Activated CD4-positive, alpha-beta memory T cell treated with anti-CD3 and anti-CD28 coated beads for 36 hours (primary cell): ENCODE results near the gene ARFGEF3. TPM values are rescaled to one million over a fixed set of nuclear protein-coding genes. Genes with fewer than 3 reads are reported as not detected.
"Not testable (repeated sequence)": the region's sequence is repeated elsewhere in the genome, so short reads cannot be mapped to it uniquely, and the experiment has no call there.

Experiments
- CTCF ChIA-PET: fragments of 350-600 bp; sonication (Branson Sonifier 250); formaldehyde crosslinking; loops from one replicate; lab custom pipeline; 2021; ENCODE audit warnings: antibody characterized with exemption, inconsistent platforms; lab: Charles Lee
- POLR2A ChIA-PET: fragments of 350-600 bp; sonication (Branson Sonifier 250); formaldehyde crosslinking; loops from one replicate; lab custom pipeline; 2021; ENCODE audit warnings: antibody characterized with exemption; lab: Charles Lee
- DNase-seq: peaks from one replicate; pipeline ENCODE4 v3.0.0-alpha.2; 2020
- H3K27ac Mint-ChIP-seq: one replicate; pipeline ENCODE4 v1.8.0; 2021; ENCODE audit warnings: mixed read lengths
- H3K27me3 Mint-ChIP-seq: one replicate; pipeline ENCODE4 v1.8.0; 2021; ENCODE audit warnings: mixed read lengths
- H3K36me3 Mint-ChIP-seq: one replicate; pipeline ENCODE4 v1.8.0; 2021; ENCODE audit warnings: mixed read lengths
- H3K4me1 Mint-ChIP-seq: one replicate; pipeline ENCODE4 v1.8.0; 2021; ENCODE audit warnings: low read depth, mixed read lengths
- H3K4me3 Mint-ChIP-seq: one replicate; pipeline ENCODE4 v1.8.0; 2021; ENCODE audit warnings: mild to moderate bottlenecking, mixed read lengths
- H3K9me3 Mint-ChIP-seq: one replicate; pipeline ENCODE4 v1.8.0; 2021; ENCODE audit warnings: mixed read lengths
- intact Hi-C: fragments of 100-400 bp; cut with micrococcal nuclease; formaldehyde crosslinking; loops from one replicate; pipeline ENCODE4 v1.15.1; 2023
- total RNA-seq, 2 experiments: library from RNA; stranded (reverse); gene quantifications; one replicate each; pipeline ENCODE4 v1.2.3, GENCODE V29; 2021

ARFGEF3 gene
- total RNA-seq, 2 experiments from 2014 or later, result 0.71 to 0.85 TPM

GRCh38 chr6:138198430-138199091 lies 36.8 kb downstream of the ARFGEF3 start:
- ChIA-PET CTCF (interaction anchor here (1.3 kb wide), 1 partner anchor 311 kb away, joined by 4 read pairs; no protein-coding TSS in a partner anchor), POLR2A (no interaction called here)

DNA sequence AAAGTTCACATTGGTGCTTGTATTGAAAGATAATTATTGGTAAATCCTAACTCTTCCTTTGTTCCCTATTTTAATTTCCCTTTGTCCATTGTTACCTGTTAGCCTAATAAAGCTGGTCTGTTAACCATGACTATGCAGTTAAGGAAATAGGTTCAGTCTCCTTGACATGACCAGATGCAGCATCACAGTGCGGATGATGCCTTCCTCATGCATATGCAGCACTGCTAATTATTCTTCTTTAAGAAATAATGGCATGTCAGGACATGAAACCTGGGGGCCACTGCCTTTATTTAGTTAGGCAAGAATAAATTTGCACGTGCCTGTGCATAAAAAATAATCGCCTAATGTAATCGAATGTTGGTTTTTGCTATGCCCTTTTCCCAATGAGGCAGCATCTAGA lies 40.1 kb downstream of the ARFGEF3 start:
- Mint-ChIP-seq H3K4me1 (no peaks in the 10 kb centered on the region), H3K36me3 (no peaks in the 10 kb centered on the region)
- CTCF ChIA-PET, result no interaction called here

More at GRCh38 chr6:138198430-138199091, 36.8 kb downstream of the ARFGEF3 start:
- H3K4me1 Mint-ChIP-seq, result no peaks in the 10 kb centered on the region
- no peaks in the 10 kb centered on the region for H3K36me3 Mint-ChIP-seq
- no peaks in the 10 kb centered on the region for H3K9me3 Mint-ChIP-seq
- peaks cover 14% of the 10 kb centered on the region for H3K27me3 Mint-ChIP-seq
- no peak overlapping the region for H3K4me3 Mint-ChIP-seq
- no peak for DNase-seq
- intact Hi-C loops, result no loop called here
- no peak overlapping the region for H3K27ac Mint-ChIP-seq

DNA sequence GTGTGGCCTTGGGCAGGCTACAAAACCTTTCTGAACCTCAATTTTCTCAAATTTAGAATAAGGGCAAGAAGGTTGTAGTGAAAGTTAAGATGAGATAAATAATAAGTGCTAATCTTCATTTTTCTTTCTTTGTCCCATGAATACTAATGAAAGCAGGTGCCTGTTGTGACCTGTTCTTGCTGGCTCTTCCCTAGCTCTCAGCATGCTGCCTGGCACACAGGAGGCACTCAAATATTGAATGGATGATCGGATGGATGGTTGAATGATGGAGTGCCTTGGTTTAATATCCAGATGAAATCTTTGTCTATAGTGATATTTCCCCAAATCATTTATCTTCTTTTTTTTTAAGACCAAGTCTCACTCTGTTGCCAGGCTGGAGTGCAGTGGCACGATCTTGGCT lies 41.6 kb downstream of the ARFGEF3 start:
- H3K9me3 Mint-ChIP-seq, result no peaks in the 10 kb centered on the region
- peaks cover 16% of the 10 kb centered on the region for H3K27me3 Mint-ChIP-seq
- no peaks in the 10 kb centered on the region for H3K4me1 Mint-ChIP-seq
- POLR2A ChIA-PET, result no interaction called here
- no peaks in the 10 kb centered on the region for H3K36me3 Mint-ChIP-seq
- H3K4me3 Mint-ChIP-seq, result no peak overlapping the region
- no peak overlapping the region for H3K27ac Mint-ChIP-seq
- CTCF ChIA-PET, result no interaction called here
- intact Hi-C loops, result no loop called here
- DNase-seq, result no peak

More for the DNA sequence above, 40.1 kb downstream of the ARFGEF3 start:
- POLR2A ChIA-PET, result no interaction called here
- no peak for DNase-seq
- H3K27ac Mint-ChIP-seq, result no peak overlapping the region
- peaks cover 16% of the 10 kb centered on the region for H3K27me3 Mint-ChIP-seq
- H3K4me3 Mint-ChIP-seq, result no peak overlapping the region
- H3K9me3 Mint-ChIP-seq, result no peaks in the 10 kb centered on the region
- intact Hi-C loops, result no loop called here

DNA sequence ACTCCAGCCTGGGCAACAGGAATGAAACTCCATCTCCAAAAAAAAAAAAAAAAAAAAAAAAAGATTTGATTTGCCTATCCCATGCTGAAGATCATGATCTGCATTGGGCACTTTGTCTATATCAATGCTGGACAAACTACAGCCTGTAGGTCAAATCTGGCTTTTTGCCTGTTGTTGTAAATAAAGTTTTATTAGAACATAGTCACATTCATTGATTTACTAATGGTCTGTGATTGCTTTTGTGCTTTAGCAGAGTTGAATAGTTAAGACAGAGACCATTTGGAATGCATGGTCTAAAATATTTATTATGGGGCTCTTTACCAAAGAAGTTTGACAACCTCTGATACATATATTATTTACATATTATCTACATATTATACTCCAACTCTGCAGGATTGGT lies 42.6 kb downstream of the ARFGEF3 start:
- POLR2A ChIA-PET, result no interaction called here
- peaks cover 13% of the 10 kb centered on the region for H3K27me3 Mint-ChIP-seq
- no peak for DNase-seq
- H3K4me3 Mint-ChIP-seq, result no peak overlapping the region
- no peaks in the 10 kb centered on the region for H3K4me1 Mint-ChIP-seq
- H3K36me3 Mint-ChIP-seq, result no peaks in the 10 kb centered on the region
- intact Hi-C loops, result no loop called here
- no peak overlapping the region for H3K27ac Mint-ChIP-seq
- H3K9me3 Mint-ChIP-seq, result no peaks in the 10 kb centered on the region
- CTCF ChIA-PET, result no interaction called here

GRCh38 chr6:138204792-138205384 lies 43.1 kb downstream of the ARFGEF3 start:
- Mint-ChIP-seq H3K9me3 (no peaks in the 10 kb centered on the region), H3K4me1 (no peaks in the 10 kb centered on the region), H3K27me3 (peaks cover 15% of the 10 kb centered on the region), H3K4me3 (no peak overlapping the region), H3K36me3 (no peaks in the 10 kb centered on the region), H3K27ac (no peak overlapping the region)
- POLR2A ChIA-PET, result no interaction called here
- DNase-seq, result no peak
- intact Hi-C loops, result no loop called here
- CTCF ChIA-PET, result no interaction called here

GRCh38 chr6:138205437-138206094 lies 43.8 kb downstream of the ARFGEF3 start:
- CTCF ChIA-PET, result no interaction called here
- DNase-seq, result no peak
- Mint-ChIP-seq H3K27ac (no peak overlapping the region), H3K27me3 (peaks cover 15% of the 10 kb centered on the region), H3K4me1 (no peaks in the 10 kb centered on the region), H3K4me3 (no peak overlapping the region), H3K9me3 (no peaks in the 10 kb centered on the region), H3K36me3 (no peaks in the 10 kb centered on the region)
- intact Hi-C loops, result no loop called here
- POLR2A ChIA-PET, result interaction anchor here (1.0 kb wide), 1 partner anchor 90 kb away, joined by 4 read pairs; no protein-coding TSS in a partner anchor

DNA sequence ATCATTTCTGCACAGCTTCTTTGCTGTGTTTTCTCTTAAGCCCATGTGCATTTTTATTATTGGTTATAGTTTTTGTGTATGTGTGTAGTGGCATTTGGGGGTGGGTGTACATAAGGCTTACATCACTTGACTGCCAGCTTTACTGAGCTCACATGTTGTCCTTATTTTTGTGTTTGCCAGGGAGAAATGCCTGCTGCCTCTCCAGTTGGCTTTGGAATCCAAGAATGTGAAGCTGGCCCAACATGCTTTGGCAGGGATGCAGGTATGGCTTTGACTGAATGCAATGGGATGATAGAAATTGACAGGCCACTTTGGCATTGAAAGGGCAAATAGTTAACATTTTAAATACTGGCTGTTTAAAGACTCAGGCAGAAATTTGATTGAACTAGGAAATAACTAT lies 45.1 kb downstream of the ARFGEF3 start:
- CTCF ChIA-PET, result no interaction called here
- H3K27me3 Mint-ChIP-seq, result peaks cover 10% of the 10 kb centered on the region
- no peak for DNase-seq
- no peaks in the 10 kb centered on the region for H3K36me3 Mint-ChIP-seq
- no peak overlapping the region for H3K4me3 Mint-ChIP-seq
- POLR2A ChIA-PET, result no interaction called here
- H3K27ac Mint-ChIP-seq, result no peak overlapping the region
- intact Hi-C loops, result no loop called here
- no peaks in the 10 kb centered on the region for H3K4me1 Mint-ChIP-seq
- no peaks in the 10 kb centered on the region for H3K9me3 Mint-ChIP-seq

DNA sequence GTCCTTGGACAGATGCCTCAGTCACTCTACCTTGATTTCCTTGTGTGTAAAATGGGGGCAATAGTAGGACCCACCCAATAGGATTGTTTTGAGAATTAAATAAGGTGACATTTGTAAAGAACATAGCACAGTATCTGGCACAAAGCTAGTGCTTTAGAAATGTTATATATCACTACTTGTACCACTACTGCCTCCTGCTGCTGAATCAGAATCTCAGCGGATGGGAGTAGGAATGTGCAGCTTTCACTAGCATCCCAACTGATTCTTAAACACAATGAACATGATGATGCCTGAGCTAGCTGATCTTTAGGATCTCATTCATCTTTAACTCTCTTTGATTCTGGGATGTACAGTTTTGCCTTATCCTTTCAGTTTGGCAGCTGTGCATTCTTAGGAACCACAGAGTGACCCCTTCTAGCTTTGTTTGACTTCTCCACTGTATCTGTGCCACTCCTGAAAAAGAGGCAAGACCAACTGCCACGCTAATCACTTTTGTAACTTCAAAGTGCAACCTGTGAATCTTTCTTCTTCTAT lies 49.4 kb downstream of the ARFGEF3 start:
- Mint-ChIP-seq H3K4me3 (no peak overlapping the region), H3K36me3 (no peaks in the 10 kb centered on the region), H3K4me1 (no peaks in the 10 kb centered on the region), H3K27me3 (peaks cover 6% of the 10 kb centered on the region), H3K9me3 (no peaks in the 10 kb centered on the region), H3K27ac (no peak overlapping the region)
- POLR2A ChIA-PET, result no interaction called here
- no peak for DNase-seq
- CTCF ChIA-PET, result interaction anchor here (1.5 kb wide), 1 partner anchor 95 kb away, joined by 9 read pairs; no protein-coding TSS in a partner anchor
- intact Hi-C loops, result no loop called here

DNA sequence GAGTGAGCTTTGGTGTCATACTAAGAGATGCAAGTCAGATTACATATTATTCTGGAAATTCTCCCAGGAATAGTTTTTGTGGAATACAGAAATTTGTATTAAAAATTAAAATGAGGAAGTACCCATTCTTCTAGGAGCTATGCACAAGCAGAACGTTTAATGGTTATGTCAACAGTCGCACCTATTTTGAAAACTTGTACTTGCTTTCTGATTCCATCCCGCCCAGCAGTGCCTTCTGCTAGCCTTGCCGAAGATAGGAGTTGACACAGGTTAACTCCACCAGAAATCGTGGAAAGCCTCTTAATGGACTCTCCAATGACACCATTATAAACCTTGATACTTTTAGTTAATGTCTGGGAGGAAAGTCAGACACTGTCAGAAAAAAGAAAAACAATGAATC lies 49.9 kb downstream of the ARFGEF3 start:
- no peaks in the 10 kb centered on the region for H3K4me1 Mint-ChIP-seq
- CTCF ChIA-PET, result interaction anchor here (1.5 kb wide), 1 partner anchor 96 kb away, joined by 9 read pairs; no protein-coding TSS in a partner anchor
- no peak for DNase-seq
- no peak overlapping the region for H3K27ac Mint-ChIP-seq
- peaks cover 10% of the 10 kb centered on the region for H3K27me3 Mint-ChIP-seq
- intact Hi-C loops, result no loop called here
- H3K9me3 Mint-ChIP-seq, result no peaks in the 10 kb centered on the region
- POLR2A ChIA-PET, result no interaction called here
- H3K4me3 Mint-ChIP-seq, result no peak overlapping the region
- H3K36me3 Mint-ChIP-seq, result no peaks in the 10 kb centered on the region

GRCh38 chr6:138212530-138212929 lies 50.8 kb downstream of the ARFGEF3 start:
- H3K27ac Mint-ChIP-seq, H3K36me3 Mint-ChIP-seq, H3K4me3 Mint-ChIP-seq, CTCF ChIA-PET, POLR2A ChIA-PET, H3K4me1 Mint-ChIP-seq, H3K9me3 Mint-ChIP-seq, intact Hi-C loops, DNase-seq: not testable (repeated sequence)
- H3K27me3 Mint-ChIP-seq, result peaks cover 13% of the 10 kb centered on the region

GRCh38 chr6:138215093-138215782 lies 53.5 kb downstream of the ARFGEF3 start:
- ChIA-PET POLR2A (no interaction called here), CTCF (no interaction called here)
- Mint-ChIP-seq H3K4me1 (no peaks in the 10 kb centered on the region), H3K4me3 (no peak overlapping the region), H3K36me3 (no peaks in the 10 kb centered on the region), H3K27ac (no peak overlapping the region), H3K9me3 (no peaks in the 10 kb centered on the region), H3K27me3 (peaks cover 8% of the 10 kb centered on the region)
- no peak for DNase-seq
- intact Hi-C loops, result no loop called here

DNA sequence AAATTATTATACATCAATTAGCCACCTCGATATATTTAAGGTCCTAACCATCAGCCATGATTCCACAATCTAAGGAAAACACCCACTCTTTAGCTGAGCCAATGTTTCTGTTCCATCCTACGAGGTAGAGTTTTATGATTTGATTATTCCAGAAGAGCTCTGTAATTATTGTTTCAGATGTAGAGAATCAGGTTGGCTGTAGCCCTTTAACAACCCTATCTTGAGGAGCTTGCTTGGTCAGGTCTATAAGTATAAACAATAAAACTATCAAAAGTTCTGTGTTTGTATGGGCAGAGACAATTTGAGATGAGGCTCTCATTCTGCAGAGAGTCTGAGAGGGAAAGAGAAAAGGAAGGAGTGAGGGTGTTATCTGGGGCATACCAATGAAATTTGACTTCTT lies 56.7 kb downstream of the ARFGEF3 start, which contains the start of gene PBOV1:
Gene PBOV1 (minus strand): TSS at position 43 of the 400 bp plus-strand sequence. CDS start 96 bp downstream, outside the sequence.
- intact Hi-C loops, result no loop called here
- Mint-ChIP-seq H3K4me3 (no peak within 1 kb of the TSS), H3K27ac (no peak within 1 kb of the TSS), H3K9me3 (no peaks in the 10 kb centered on the region), H3K4me1 (no peaks in the 10 kb centered on the region), H3K27me3 (peaks cover 11% of the 10 kb centered on the region), H3K36me3 (no peaks in the 10 kb centered on the region)
- ChIA-PET CTCF (no interaction called here), POLR2A (no interaction called here)
- DNase-seq, result no peak
